GM12875 (cell line): ENCODE results near the gene ELF1.
"Not testable (repeated sequence)": the region's sequence is repeated elsewhere in the genome, so short reads cannot be mapped to it uniquely, and the experiment has no call there.

Experiments used
- H3K4me3 ChIP-seq: one replicate; pipeline ENCODE4 v1.5.1; 2011; ENCODE audit warnings: low read depth, low read length, control low read depth
- CTCF ChIP-seq: IDR thresholded peaks from 2 replicates; pipeline ENCODE4 v1.5.1; 2011; ENCODE audit warnings: low read depth, mild to moderate bottlenecking, control low read depth, inconsistent platforms, low read length, moderate library complexity, borderline replicate concordance; ENCODE audit not compliant: insufficient read depth

The ELF1 gene

GRCh38 chr13:40895227-40896184 is 123.6 kb downstream of the ELF1 start:
- H3K4me3 ChIP-seq: no peak overlapping the region
- TF ChIP-seq CTCF: no peak

- not testable (repeated sequence) for H3K4me3 ChIP-seq
Observed at GRCh38 chr13:40893573-40893972, 125.5 kb downstream of the ELF1 start.

GRCh38 chr13:40886017-40886416 is 133.1 kb downstream of the ELF1 start:
- no peak overlapping the region for H3K4me3 ChIP-seq
- TF ChIP-seq CTCF: no peak

- not testable (repeated sequence) for H3K4me3 ChIP-seq
Observed at GRCh38 chr13:40884175-40884574, 134.9 kb downstream of the ELF1 start.
